Activated naive CD8-positive, alpha-beta T cell (primary cell): ENCODE data around the gene SERPINA12.

Source experiments
- H3K27ac Mint-ChIP-seq: one replicate; pipeline ENCODE4 v1.8.0; 2021; ENCODE audit warnings: mixed read lengths
- H3K27me3 Mint-ChIP-seq: one replicate; pipeline ENCODE4 v1.8.0; 2021; ENCODE audit warnings: mixed read lengths
- H3K36me3 Mint-ChIP-seq: one replicate; pipeline ENCODE4 v1.8.0; 2021; ENCODE audit warnings: mixed read lengths
- H3K4me1 Mint-ChIP-seq: one replicate; pipeline ENCODE4 v1.8.0; 2021; ENCODE audit warnings: low read depth, mixed read lengths
- H3K4me3 Mint-ChIP-seq: one replicate; pipeline ENCODE4 v1.8.0; 2021; ENCODE audit warnings: mild to moderate bottlenecking, mixed read lengths
- H3K9me3 Mint-ChIP-seq: one replicate; pipeline ENCODE4 v1.8.0; 2021; ENCODE audit warnings: low read depth, mixed read lengths

The SERPINA12 gene

GRCh38 chr14:94451091-94451771 lies 58.0 kb downstream of the SERPINA12 start:
- Mint-ChIP-seq H3K27ac (no peak overlapping the region), H3K9me3 (peaks cover 10% of the 10 kb centered on the region), H3K4me1 (no peaks in the 10 kb centered on the region), H3K27me3 (peaks cover 24% of the 10 kb centered on the region), H3K4me3 (no peak overlapping the region), H3K36me3 (no peaks in the 10 kb centered on the region)

GRCh38 chr14:94450722-94451090 lies 58.6 kb downstream of the SERPINA12 start:
- H3K27ac Mint-ChIP-seq, result no peak overlapping the region
- H3K9me3 Mint-ChIP-seq, result peaks cover 6% of the 10 kb centered on the region

GRCh38 chr14:94449930-94450329 lies 59.3 kb downstream of the SERPINA12 start:
- no peaks in the 10 kb centered on the region for H3K36me3 Mint-ChIP-seq
- no peaks in the 10 kb centered on the region for H3K4me1 Mint-ChIP-seq
- peaks cover 3% of the 10 kb centered on the region for H3K9me3 Mint-ChIP-seq
- H3K27ac Mint-ChIP-seq, result no peak overlapping the region
- H3K4me3 Mint-ChIP-seq, result no peak overlapping the region
- H3K27me3 Mint-ChIP-seq, result peaks cover 21% of the 10 kb centered on the region

More at GRCh38 chr14:94450722-94451090, 58.6 kb downstream of the SERPINA12 start:
- no peaks in the 10 kb centered on the region for H3K4me1 Mint-ChIP-seq
- H3K27me3 Mint-ChIP-seq, result peaks cover 24% of the 10 kb centered on the region
- no peaks in the 10 kb centered on the region for H3K36me3 Mint-ChIP-seq
- H3K4me3 Mint-ChIP-seq, result no peak overlapping the region

GRCh38 chr14:94448071-94448808 lies 61.0 kb downstream of the SERPINA12 start:
- Mint-ChIP-seq H3K27me3 (peaks cover 12% of the 10 kb centered on the region), H3K4me1 (no peaks in the 10 kb centered on the region), H3K4me3 (no peak overlapping the region), H3K36me3 (no peaks in the 10 kb centered on the region), H3K9me3 (peaks cover 2% of the 10 kb centered on the region), H3K27ac (no peak overlapping the region)

- no peak overlapping the region for H3K4me3 Mint-ChIP-seq
- H3K27ac Mint-ChIP-seq, result no peak overlapping the region
- peaks cover 9% of the 10 kb centered on the region for H3K27me3 Mint-ChIP-seq
- no peaks in the 10 kb centered on the region for H3K4me1 Mint-ChIP-seq
- no peaks in the 10 kb centered on the region for H3K36me3 Mint-ChIP-seq
- H3K9me3 Mint-ChIP-seq, result no peaks in the 10 kb centered on the region
These were observed 62.1 kb downstream of the SERPINA12 start for GRCh38 chr14:94447206-94447605.

GRCh38 chr14:94446126-94446525 lies 63.1 kb downstream of the SERPINA12 start:
- H3K27me3 Mint-ChIP-seq, result peaks cover 9% of the 10 kb centered on the region
- no peak overlapping the region for H3K27ac Mint-ChIP-seq
- no peaks in the 10 kb centered on the region for H3K4me1 Mint-ChIP-seq
- no peak overlapping the region for H3K4me3 Mint-ChIP-seq
- H3K36me3 Mint-ChIP-seq, result no peaks in the 10 kb centered on the region
- no peaks in the 10 kb centered on the region for H3K9me3 Mint-ChIP-seq

GRCh38 chr14:94445003-94445402 lies 64.3 kb downstream of the SERPINA12 start:
- H3K36me3 Mint-ChIP-seq, result no peaks in the 10 kb centered on the region
- no peaks in the 10 kb centered on the region for H3K4me1 Mint-ChIP-seq
- peaks cover 5% of the 10 kb centered on the region for H3K27me3 Mint-ChIP-seq
- no peak overlapping the region for H3K27ac Mint-ChIP-seq
- no peaks in the 10 kb centered on the region for H3K9me3 Mint-ChIP-seq
- H3K4me3 Mint-ChIP-seq, result no peak overlapping the region

- no peak overlapping the region for H3K4me3 Mint-ChIP-seq
- H3K27ac Mint-ChIP-seq, result no peak overlapping the region
- H3K27me3 Mint-ChIP-seq, result peaks cover 3% of the 10 kb centered on the region
- H3K9me3 Mint-ChIP-seq, result no peaks in the 10 kb centered on the region
- H3K36me3 Mint-ChIP-seq, result no peaks in the 10 kb centered on the region
- H3K4me1 Mint-ChIP-seq, result no peaks in the 10 kb centered on the region
These were observed 67.6 kb downstream of the SERPINA12 start for GRCh38 chr14:94441531-94442205.

GRCh38 chr14:94441130-94441529 lies 68.1 kb downstream of the SERPINA12 start:
- no peak overlapping the region for H3K27ac Mint-ChIP-seq
- H3K27me3 Mint-ChIP-seq, result peaks cover 5% of the 10 kb centered on the region
- no peaks in the 10 kb centered on the region for H3K36me3 Mint-ChIP-seq
- H3K4me3 Mint-ChIP-seq, result no peak overlapping the region
- no peaks in the 10 kb centered on the region for H3K9me3 Mint-ChIP-seq
- no peaks in the 10 kb centered on the region for H3K4me1 Mint-ChIP-seq

GRCh38 chr14:94439453-94440057 lies 69.7 kb downstream of the SERPINA12 start:
- Mint-ChIP-seq H3K4me1 (no peaks in the 10 kb centered on the region), H3K36me3 (no peaks in the 10 kb centered on the region), H3K9me3 (no peaks in the 10 kb centered on the region), H3K27me3 (peaks cover 8% of the 10 kb centered on the region), H3K27ac (no peak overlapping the region), H3K4me3 (no peak overlapping the region)
